GM12891 (cell line): ENCODE measurements around the gene TBC1D25.

Experiments
- POLR2A ChIP-seq: IDR thresholded peaks from 2 replicates; pipeline ENCODE4 v1.6.1; 2011; ENCODE audit warnings: low read depth, low read length, control low read depth
- POLR2AphosphoS5 ChIP-seq: IDR thresholded peaks from 2 replicates; pipeline ENCODE4 v1.6.1; 2011; ENCODE audit warnings: low read depth, low read length, control low read depth

- TF ChIP-seq POLR2AphosphoS5 (no peak), POLR2A (no peak)
These were observed 42.9 kb upstream of the TBC1D25 start for GRCh38 chrX:48496660-48497059.
